ENCODE results near the gene TOMM40L.

TOMM40L gene

DNA sequence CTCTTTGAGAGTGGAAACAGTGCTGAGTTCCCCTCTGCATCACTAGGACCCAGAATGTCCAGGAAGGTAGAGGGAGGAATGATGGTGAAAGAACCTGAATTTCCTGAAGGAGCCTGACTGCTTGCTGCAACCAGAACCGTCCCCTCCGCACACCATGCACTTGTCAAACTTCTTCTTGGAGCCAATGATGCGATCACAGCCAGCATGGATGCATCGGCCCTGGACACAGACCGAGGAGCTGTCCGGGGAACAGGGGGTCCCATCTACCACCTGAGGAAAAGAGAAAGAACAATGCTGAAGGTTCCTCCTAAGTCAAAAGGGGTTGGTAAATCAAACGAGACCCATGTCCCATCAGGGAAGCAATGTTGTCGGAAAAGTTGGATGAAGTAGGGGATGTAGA lies 33.9 kb upstream of the TOMM40L start:
- TF ChIP-seq, protein P1, sequence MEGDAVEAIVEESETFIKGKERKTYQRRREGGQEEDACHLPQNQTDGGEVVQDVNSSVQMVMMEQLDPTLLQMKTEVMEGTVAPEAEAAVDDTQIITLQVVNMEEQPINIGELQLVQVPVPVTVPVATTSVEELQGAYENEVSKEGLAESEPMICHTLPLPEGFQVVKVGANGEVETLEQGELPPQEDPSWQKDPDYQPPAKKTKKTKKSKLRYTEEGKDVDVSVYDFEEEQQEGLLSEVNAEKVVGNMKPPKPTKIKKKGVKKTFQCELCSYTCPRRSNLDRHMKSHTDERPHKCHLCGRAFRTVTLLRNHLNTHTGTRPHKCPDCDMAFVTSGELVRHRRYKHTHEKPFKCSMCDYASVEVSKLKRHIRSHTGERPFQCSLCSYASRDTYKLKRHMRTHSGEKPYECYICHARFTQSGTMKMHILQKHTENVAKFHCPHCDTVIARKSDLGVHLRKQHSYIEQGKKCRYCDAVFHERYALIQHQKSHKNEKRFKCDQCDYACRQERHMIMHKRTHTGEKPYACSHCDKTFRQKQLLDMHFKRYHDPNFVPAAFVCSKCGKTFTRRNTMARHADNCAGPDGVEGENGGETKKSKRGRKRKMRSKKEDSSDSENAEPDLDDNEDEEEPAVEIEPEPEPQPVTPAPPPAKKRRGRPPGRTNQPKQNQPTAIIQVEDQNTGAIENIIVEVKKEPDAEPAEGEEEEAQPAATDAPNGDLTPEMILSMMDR (IDR thresholded peaks at IDR 0.05; ENCODE audit: low read length, missing control alignments): no peak
- no peak overlapping the region for H3K4me3 ChIP-seq (replicated peaks; ENCODE audit: low read depth, low read length)
- no peak for DNase-seq (ENCODE audit: low read depth)

DNA sequence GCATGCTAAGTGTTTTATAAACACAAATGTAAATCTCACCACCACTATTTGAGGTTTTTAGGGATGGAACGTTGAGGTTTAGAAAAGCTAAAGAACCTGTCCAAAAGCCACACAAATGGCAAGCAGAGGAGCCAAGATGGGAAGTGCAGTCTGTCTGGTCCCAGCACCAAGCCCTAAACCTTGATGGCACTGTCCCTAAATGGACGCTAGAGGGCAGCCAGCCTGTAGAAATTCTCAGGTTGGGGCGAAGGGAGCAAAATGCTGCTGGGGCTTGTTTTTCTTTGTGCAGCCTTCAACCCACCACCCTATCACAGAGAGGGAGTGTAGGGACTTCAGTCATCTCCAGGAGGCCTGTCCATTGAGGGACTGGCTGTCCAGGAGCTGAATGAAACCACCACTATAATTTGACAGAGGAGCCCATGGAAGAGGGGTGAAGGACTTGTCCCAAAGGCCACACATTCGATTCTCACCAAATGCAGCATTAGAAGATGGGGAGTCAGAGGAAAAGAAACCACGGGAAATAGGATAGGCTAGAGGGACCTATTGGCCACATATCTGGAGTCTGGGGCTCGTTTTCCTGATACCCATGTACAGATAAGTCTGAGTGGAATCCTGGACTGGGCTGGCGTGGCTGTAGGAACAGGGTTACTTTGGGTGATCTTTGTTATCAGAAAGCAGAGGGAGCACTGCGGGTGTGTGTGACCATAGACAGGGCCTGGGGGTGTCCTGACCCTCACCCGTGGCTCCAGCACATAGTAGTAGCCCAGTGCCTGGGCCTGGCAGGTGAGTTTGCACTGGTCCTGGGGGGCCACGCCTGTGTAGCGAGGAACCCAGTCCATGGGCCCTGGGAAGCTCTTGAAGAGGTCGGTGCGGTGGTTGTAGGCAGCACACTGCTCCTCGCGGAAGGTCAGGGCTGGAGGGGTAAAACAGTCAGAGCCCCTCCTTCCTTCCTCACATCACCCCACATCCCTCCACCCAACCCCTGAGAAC lies 33.1 kb upstream of the TOMM40L start:
- H3K4me3 ChIP-seq (replicated peaks; ENCODE audit: low read depth, low read length): no peak overlapping the region
- TF ChIP-seq, protein P1 (IDR thresholded peaks at IDR 0.05; ENCODE audit: low read length, missing control alignments): peak; percentile 97
- peak; percentile 84 for DNase-seq (ENCODE audit: low read depth)

DNA sequence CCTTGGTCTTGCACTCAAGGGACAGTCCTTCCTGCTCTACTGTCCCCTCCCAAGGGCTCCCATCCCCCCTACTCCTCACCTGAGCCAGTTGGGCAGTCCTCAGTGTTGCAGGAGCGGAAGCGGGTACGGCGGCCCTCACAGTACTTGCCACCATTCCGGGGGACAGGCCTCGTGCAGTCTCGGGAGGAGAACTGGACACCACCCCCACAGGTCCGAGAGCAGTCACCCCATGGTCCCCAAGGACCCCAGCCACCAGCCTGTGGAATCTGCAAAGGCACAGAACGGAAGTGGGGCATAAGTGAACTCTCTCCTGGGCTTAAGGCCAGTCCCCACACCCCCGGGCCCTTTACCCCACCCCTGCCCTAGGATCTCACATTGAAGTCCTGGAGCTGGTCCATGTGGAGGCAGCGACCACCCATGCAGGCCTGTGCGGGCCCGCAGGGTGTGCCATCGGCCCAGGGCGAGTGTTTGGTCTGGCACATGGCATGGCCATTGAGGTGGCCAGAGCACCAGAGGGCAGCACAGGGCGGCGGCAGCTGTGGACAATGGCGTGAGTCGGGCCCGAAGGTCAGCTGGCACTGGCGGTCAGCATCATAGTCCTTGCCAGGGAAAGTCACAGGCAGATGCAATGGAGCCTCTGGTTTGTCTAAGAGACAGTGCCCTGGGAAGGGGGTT lies 32.2 kb upstream of the TOMM40L start:
- H3K4me3 ChIP-seq (replicated peaks; ENCODE audit: low read depth, low read length): no peak overlapping the region
- TF ChIP-seq, protein P1 (IDR thresholded peaks at IDR 0.05; ENCODE audit: low read length, missing control alignments): no peak
- DNase-seq (ENCODE audit: low read depth): no peak

DNA sequence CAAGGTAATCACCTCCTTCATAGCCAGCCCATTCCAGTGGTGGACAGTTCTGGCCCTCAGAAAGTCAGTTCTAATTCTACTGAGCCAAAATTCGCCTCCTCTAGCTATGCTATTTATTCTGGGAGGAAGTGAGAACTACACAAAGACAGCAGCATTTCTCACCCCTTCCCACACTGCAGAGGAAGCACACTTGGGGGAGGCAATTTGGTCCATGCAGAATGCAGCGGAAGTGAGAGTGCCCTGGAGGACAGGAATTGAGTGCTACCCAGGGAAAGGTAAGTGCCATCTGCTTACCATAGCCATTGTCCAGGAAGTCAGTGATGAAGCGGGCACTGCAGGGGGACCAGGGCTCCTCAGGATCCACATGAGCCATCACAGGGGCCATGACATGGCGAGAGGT lies 30.7 kb upstream of the TOMM40L start:
- TF ChIP-seq, protein P1 (IDR thresholded peaks at IDR 0.05; ENCODE audit: low read length, missing control alignments): no peak
- DNase-seq (ENCODE audit: low read depth): no peak

DNA sequence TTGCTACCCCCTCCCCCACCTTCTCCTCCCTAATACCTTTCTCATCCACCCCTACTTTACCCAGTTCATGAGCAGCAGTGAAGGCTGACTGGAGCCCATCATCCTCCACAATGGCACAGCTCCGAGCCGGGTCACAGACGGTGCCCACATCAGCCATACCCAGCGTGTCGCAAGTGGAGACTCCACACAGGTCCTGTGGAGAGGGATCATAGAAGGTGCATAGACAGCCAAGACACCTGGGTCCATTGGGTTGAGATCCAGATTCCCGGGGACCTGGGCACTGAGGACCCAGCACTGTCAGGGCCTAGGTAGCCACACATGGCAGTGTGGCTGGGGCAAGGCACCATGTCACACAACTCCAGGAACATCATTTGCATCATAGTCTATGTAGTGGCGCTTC lies 29.7 kb upstream of the TOMM40L start:
- TF ChIP-seq, protein P1 (IDR thresholded peaks at IDR 0.05; ENCODE audit: low read length, missing control alignments): no peak
- H3K4me3 ChIP-seq (replicated peaks; ENCODE audit: low read depth, low read length): peak overlapping the region; percentile 65
- no peak for DNase-seq (ENCODE audit: low read depth)

More for the DNA sequence above, 30.7 kb upstream of the TOMM40L start:
- no peak overlapping the region for H3K4me3 ChIP-seq (replicated peaks; ENCODE audit: low read depth, low read length)

DNA sequence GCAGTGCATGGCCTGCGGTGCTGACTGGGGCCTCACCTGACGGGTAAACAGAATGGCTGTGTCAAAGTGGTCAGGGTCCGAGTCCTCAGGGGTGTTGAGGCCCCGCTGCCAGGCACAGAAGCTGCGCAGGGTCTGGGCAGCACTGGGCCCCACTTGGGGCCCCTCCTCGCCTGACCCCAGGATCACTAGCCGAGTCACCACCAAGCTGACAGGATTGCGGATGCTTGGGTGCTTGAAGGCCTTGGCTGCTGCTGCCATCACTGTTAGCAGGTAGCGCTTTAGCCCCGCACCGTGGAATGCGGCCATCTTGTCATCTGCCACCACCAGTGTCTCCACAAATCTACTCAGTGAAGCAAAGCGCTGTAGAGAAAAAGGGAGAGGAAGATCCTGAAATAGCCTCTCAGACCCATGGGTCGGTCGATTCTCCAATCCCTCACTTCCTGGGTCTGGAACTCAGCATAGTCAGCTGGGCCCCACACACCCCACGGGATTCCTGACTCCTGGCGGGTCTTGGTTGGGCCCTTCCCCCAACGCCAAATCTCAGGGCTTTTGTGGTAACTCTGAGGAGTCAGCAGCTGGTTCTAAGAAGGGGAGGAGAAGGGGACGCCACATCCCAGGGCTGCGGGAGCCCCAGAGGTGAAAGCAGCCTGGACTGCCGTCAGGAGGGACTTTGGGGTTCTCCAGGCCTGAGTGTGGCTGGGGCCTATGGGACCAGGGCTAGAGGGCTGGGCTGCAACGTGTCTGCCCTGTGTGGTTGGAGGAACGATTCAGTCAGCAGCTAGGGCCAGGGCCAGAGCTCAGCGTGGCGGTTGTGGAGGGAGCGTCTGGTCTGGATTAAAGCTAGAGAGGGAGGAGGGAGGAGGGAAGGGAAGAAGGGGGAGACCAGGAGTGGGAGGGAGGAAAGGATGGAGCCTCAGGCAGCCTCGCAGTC lies 29.1 kb upstream of the TOMM40L start:
- peak; percentile 83 for DNase-seq (ENCODE audit: low read depth)
- TF ChIP-seq, protein P1 (IDR thresholded peaks at IDR 0.05; ENCODE audit: low read length, missing control alignments): no peak
- peak overlapping the region; percentile 65 for H3K4me3 ChIP-seq (replicated peaks; ENCODE audit: low read depth, low read length)
